GM20000 (cell line): Measurements from ENCODE around the gene CDH26.

Experiments used
- DNase-seq: peaks from one replicate; pipeline ENCODE4 v3.0.0; 2012; ENCODE audit warnings: low spot score
- TF ChIP-seq, protein P1 (sequence below): IDR thresholded peaks from 2 replicates; pipeline ENCODE4 v1.5.1; 2012; ENCODE audit warnings: mild to moderate bottlenecking, control low read depth; ENCODE audit errors: extremely low read depth, missing control alignments

Gene CDH26

DNA sequence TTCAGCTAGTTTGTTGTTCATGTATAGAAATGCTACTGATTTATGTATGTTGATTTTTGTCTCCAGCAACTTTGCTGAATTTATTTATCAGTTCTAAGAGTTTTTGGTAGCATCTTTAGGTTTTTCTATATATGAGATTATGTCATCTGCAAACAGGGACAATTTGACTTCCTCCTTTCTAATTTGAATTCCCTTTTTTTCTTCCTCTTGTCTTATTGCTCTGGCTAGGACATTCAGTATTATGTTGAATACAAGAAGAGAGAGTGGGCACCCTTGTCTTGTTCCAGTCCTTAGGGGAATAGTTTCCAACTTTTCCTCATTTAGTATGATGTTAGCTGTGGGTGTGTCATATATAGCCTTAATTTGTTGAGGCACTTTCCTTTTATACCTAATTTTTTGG lies 58.2 kb downstream of the CDH26 start:
- DNase-seq, result no peak
- TF ChIP-seq, protein P1, sequence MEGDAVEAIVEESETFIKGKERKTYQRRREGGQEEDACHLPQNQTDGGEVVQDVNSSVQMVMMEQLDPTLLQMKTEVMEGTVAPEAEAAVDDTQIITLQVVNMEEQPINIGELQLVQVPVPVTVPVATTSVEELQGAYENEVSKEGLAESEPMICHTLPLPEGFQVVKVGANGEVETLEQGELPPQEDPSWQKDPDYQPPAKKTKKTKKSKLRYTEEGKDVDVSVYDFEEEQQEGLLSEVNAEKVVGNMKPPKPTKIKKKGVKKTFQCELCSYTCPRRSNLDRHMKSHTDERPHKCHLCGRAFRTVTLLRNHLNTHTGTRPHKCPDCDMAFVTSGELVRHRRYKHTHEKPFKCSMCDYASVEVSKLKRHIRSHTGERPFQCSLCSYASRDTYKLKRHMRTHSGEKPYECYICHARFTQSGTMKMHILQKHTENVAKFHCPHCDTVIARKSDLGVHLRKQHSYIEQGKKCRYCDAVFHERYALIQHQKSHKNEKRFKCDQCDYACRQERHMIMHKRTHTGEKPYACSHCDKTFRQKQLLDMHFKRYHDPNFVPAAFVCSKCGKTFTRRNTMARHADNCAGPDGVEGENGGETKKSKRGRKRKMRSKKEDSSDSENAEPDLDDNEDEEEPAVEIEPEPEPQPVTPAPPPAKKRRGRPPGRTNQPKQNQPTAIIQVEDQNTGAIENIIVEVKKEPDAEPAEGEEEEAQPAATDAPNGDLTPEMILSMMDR, result no peak

GRCh38 chr20:60020251-60020650 lies 62.0 kb downstream of the CDH26 start:
- TF ChIP-seq, protein P1, result no peak
- no peak for DNase-seq

DNA sequence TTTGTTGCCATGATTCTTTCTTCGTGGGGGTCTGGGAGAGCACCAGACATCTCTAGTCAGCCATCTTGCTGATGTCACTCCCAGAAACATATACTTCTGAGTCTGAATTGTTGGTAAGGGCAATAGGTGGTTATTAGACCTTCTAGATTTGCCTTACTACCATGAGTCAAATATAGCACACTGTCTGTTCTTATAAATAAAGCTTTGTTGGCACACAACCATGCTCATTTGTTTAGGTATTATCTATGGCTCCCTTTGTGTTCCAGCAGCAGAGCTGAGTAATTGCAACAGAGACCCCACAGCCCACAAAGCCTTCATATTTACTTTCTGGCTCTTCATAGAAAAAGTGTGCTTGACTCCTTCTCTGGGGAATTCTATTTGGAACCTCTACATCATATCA lies 62.9 kb downstream of the CDH26 start:
- no peak for DNase-seq
- TF ChIP-seq, protein P1, result no peak

DNA sequence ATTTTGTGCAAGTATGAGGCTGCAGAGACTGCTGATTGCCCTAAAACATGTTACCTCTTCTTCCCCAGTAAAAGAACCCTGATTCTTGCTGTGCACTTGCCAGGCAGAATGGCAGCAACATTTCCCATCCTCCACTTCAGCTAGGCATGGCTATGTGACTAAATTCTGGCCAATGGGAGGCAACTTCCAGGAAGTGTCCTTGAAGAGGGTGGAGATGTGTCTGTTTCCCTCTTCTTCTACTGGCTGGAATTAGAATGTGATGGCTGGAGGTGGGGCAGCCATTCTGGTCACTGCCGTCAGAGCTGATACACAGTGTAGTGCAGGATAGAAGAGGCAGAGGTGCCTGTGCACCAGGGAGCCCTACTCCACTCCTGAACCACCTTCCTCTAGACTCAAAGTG lies 64.6 kb downstream of the CDH26 start:
- TF ChIP-seq, protein P1, result no peak
- DNase-seq, result no peak

DNA sequence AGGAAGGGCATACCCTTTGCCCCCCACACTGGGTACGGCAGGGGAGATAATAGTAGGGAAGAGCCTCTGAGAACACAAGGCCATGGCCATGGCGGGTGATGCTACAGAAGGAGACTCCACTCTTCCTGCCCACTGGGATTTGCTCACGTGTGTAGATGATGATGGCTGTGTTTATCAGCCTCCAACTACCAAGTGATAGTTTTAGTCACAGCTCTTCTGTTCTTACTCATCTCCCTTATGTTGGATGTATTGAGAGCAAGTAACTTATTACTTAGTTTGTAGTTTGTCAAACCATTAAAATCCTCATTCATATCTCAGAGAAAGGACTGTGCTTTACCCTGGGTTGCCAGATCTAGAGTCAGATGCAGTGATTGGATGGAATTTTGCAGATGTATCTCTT lies 66.0 kb downstream of the CDH26 start:
- no peak for DNase-seq
- TF ChIP-seq, protein P1, result no peak

- no peak for DNase-seq
- TF ChIP-seq, protein P1, result no peak
Observed at GRCh38 chr20:60024801-60025200, 66.6 kb downstream of the CDH26 start.

DNA sequence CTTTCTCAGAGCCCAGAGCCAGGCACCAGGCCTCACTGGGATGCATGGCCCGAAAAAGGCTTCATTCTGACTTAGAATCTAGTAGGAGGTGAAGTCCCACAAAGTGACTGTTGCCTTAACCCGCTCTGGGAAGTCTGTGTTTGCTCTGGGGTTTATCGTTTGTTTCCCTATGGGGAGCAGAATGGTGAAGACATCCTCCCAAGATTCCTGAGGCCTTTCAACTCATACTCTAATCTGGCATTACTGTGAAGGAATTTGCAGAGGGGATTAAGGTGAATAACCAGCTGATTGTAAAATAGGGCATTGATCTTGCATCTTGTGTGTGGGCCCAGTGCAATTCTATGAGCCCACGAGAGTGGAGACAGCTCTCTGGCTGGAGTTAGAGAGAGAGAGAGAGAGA lies 67.8 kb downstream of the CDH26 start:
- TF ChIP-seq, protein P1, result no peak
- DNase-seq, result no peak
